ENCODE data around the gene PAK6.

The PAK6 gene

GRCh38 chr15:40312370-40313158, 73.7 kb downstream of the PAK6 start:
- DNase-seq: no peak

GRCh38 chr15:40313531-40314398, 74.9 kb downstream of the PAK6 start:
- no peak for DNase-seq

GRCh38 chr15:40314723-40315276, 75.9 kb downstream of the PAK6 start:
- no peak for DNase-seq

GRCh38 chr15:40316931-40317330, 78.1 kb downstream of the PAK6 start:
- DNase-seq: no peak

- DNase-seq: no peak
Measured at GRCh38 chr15:40317580-40317979, 78.7 kb downstream of the PAK6 start.

GRCh38 chr15:40320409-40320808, 81.5 kb downstream of the PAK6 start:
- no peak for DNase-seq

GRCh38 chr15:40320931-40321371, 82.1 kb downstream of the PAK6 start:
- no peak for DNase-seq

- DNase-seq: no peak
Measured at GRCh38 chr15:40322531-40323238, 83.8 kb downstream of the PAK6 start.

GRCh38 chr15:40323239-40323952, 84.5 kb downstream of the PAK6 start, which contains the start of gene INAFM2:
TSS of gene INAFM2 (plus strand) at chr15:40323692. CDS start at chr15:40324056, 364 bp downstream.
- peak; percentile 94 for DNase-seq

GRCh38 chr15:40323953-40324937, 85.4 kb downstream of the PAK6 start:
- no peak for DNase-seq

GRCh38 chr15:40325188-40325587, 86.3 kb downstream of the PAK6 start:
- DNase-seq: no peak

GRCh38 chr15:40325700-40326099, 86.8 kb downstream of the PAK6 start:
- DNase-seq: no peak

All from femur (tissue), 1 donor.